Measurements from ENCODE around the gene TMEFF1.
A peak's percentile ranks its signal among the peaks of the same experiment; 100 is the strongest.
"Not testable (repeated sequence)": the region's sequence is repeated elsewhere in the genome, so short reads cannot be mapped to it uniquely, and the experiment has no call there.

TMEFF1 gene

GRCh38 chr9:100485196-100485595 is 12.2 kb downstream of the TMEFF1 start:
- in situ Hi-C loops (cut with MboI; ENCODE audit: low pct_unique_long_range_greater_than_20kb, low sequenced_read_pairs): no loop called here
- no peak for DNase-seq

- in situ Hi-C loops (cut with MboI; ENCODE audit: low pct_unique_long_range_greater_than_20kb, low sequenced_read_pairs): no loop called here
- no peak for DNase-seq
These were observed 13.7 kb downstream of the TMEFF1 start for GRCh38 chr9:100486479-100487176.

GRCh38 chr9:100488177-100488576 is 15.2 kb downstream of the TMEFF1 start:
- no peak for DNase-seq
- in situ Hi-C loops (cut with MboI; ENCODE audit: low pct_unique_long_range_greater_than_20kb, low sequenced_read_pairs): no loop called here

GRCh38 chr9:100489836-100490235 is 16.9 kb downstream of the TMEFF1 start:
- in situ Hi-C loops (cut with MboI; ENCODE audit: low pct_unique_long_range_greater_than_20kb, low sequenced_read_pairs): no loop called here
- DNase-seq: no peak

GRCh38 chr9:100492952-100493351 is 20.0 kb downstream of the TMEFF1 start:
- in situ Hi-C loops (cut with MboI; ENCODE audit: low pct_unique_long_range_greater_than_20kb, low sequenced_read_pairs): no loop called here
- peak; percentile 27 for DNase-seq

- DNase-seq: no peak
- in situ Hi-C loops (cut with MboI; ENCODE audit: low pct_unique_long_range_greater_than_20kb, low sequenced_read_pairs): no loop called here
These were observed 25.6 kb downstream of the TMEFF1 start for GRCh38 chr9:100498592-100498991.

GRCh38 chr9:100499460-100499859 is 26.5 kb downstream of the TMEFF1 start:
- no peak for DNase-seq
- in situ Hi-C loops (cut with MboI; ENCODE audit: low pct_unique_long_range_greater_than_20kb, low sequenced_read_pairs): no loop called here

GRCh38 chr9:100499866-100500265 is 26.9 kb downstream of the TMEFF1 start:
- in situ Hi-C loops (cut with MboI; ENCODE audit: low pct_unique_long_range_greater_than_20kb, low sequenced_read_pairs): no loop called here
- DNase-seq: no peak

- peak; percentile 63 for DNase-seq
- in situ Hi-C loops (cut with MboI; ENCODE audit: low pct_unique_long_range_greater_than_20kb, low sequenced_read_pairs): no loop called here
These were observed 32.7 kb downstream of the TMEFF1 start for GRCh38 chr9:100505564-100506159.

- in situ Hi-C loops (cut with MboI; ENCODE audit: low pct_unique_long_range_greater_than_20kb, low sequenced_read_pairs); DNase-seq: not testable (repeated sequence)
These were observed 34.4 kb downstream of the TMEFF1 start for GRCh38 chr9:100507350-100507749.

- in situ Hi-C loops (cut with MboI; ENCODE audit: low pct_unique_long_range_greater_than_20kb, low sequenced_read_pairs): no loop called here
- DNase-seq: no peak
These were observed 38.3 kb downstream of the TMEFF1 start for GRCh38 chr9:100511205-100511604.

- in situ Hi-C loops (cut with MboI; ENCODE audit: low pct_unique_long_range_greater_than_20kb, low sequenced_read_pairs): no loop called here
These were observed 42.9 kb downstream of the TMEFF1 start for GRCh38 chr9:100515578-100516494.

GRCh38 chr9:100521282-100521681 is 48.3 kb downstream of the TMEFF1 start:
- in situ Hi-C loops (cut with MboI; ENCODE audit: low pct_unique_long_range_greater_than_20kb, low sequenced_read_pairs): no loop called here
- DNase-seq: no peak

More at GRCh38 chr9:100515578-100516494, 42.9 kb downstream of the TMEFF1 start:
- no peak for DNase-seq

- DNase-seq: peak; percentile 3
- in situ Hi-C loops (cut with MboI; ENCODE audit: low pct_unique_long_range_greater_than_20kb, low sequenced_read_pairs): no loop called here
These were observed 52.6 kb downstream of the TMEFF1 start for GRCh38 chr9:100525563-100525962.

- DNase-seq; in situ Hi-C loops (cut with MboI; ENCODE audit: low pct_unique_long_range_greater_than_20kb, low sequenced_read_pairs): not testable (repeated sequence)
These were observed 54.3 kb downstream of the TMEFF1 start for GRCh38 chr9:100527180-100527794.

GRCh38 chr9:100534401-100534800 is 61.5 kb downstream of the TMEFF1 start:
- in situ Hi-C loops (cut with MboI; ENCODE audit: low pct_unique_long_range_greater_than_20kb, low sequenced_read_pairs): no loop called here
- no peak for DNase-seq

- in situ Hi-C loops (cut with MboI; ENCODE audit: low pct_unique_long_range_greater_than_20kb, low sequenced_read_pairs): no loop called here
- no peak for DNase-seq
These were observed 67.4 kb downstream of the TMEFF1 start for GRCh38 chr9:100540327-100540726.

- peak; percentile 58 for DNase-seq
- in situ Hi-C loops (cut with MboI; ENCODE audit: low pct_unique_long_range_greater_than_20kb, low sequenced_read_pairs): no loop called here
These were observed 76.1 kb downstream of the TMEFF1 start for GRCh38 chr9:100549048-100549447.

- no peak for DNase-seq
- in situ Hi-C loops (cut with MboI; ENCODE audit: low pct_unique_long_range_greater_than_20kb, low sequenced_read_pairs): no loop called here
These were observed 82.0 kb downstream of the TMEFF1 start for GRCh38 chr9:100554935-100555401.
